GM12878 (cell line): Measurements from ENCODE around the gene ADCY6. TPM values are rescaled to one million over a fixed set of nuclear protein-coding genes. Genes with fewer than 3 reads are reported as not detected.

ENCODE experiments used
- ATAC-seq: fragments of 200-7000 bp; cut with Tn5 transposase; 3 replicates; pipeline ENCODE4 v1.9.1; 2020; ENCODE audit warnings: mild to moderate bottlenecking, moderate library complexity
- BruUV-seq: library from RNA; stranded (reverse); fragments of 400-500 nt; replicated peaks from 2 replicates; lab custom pipeline; 2021; lab: Mats Ljungman, UMichigan
- CTCF ChIA-PET: fragments of 300-600 bp; sonication (Branson Sonifier 250); formaldehyde crosslinking; extraction: SDS; loops from one replicate; lab custom pipeline; 2021; ENCODE audit warnings: inconsistent platforms; lab: Yijun Ruan, JAX
- POLR2A ChIA-PET: fragments of 350-600 bp; formaldehyde crosslinking; extraction: SDS; loops from one replicate; lab custom pipeline; 2021; ENCODE audit warnings: inconsistent platforms; lab: Charles Lee
- RAD21 ChIA-PET: fragments of 300-600 bp; sonication (Branson Sonifier 250); formaldehyde crosslinking; loops from one replicate; lab custom pipeline; 2023; ENCODE audit warnings: antibody characterized with exemption; ENCODE audit not compliant: unreplicated experiment; lab: Charles Lee
- SMC1A ChIA-PET: fragments of 300-600 bp; sonication (Branson Sonifier 250); formaldehyde crosslinking; loops from one replicate; lab custom pipeline; 2023; ENCODE audit not compliant: unreplicated experiment, uncharacterized antibody; lab: Charles Lee
- DNase-seq: peaks from one replicate; pipeline ENCODE4 v3.0.0-alpha.2; 2011; ENCODE audit warnings: low read depth, low spot score
- FAIRE-seq: peaks from 3 replicates; lab custom pipeline; 2011; peaks lifted over from hg19 to GRCh38; lab: Jason Lieb, UNC
- H2AFZ ChIP-seq: 2 replicates; pipeline ENCODE4 v1.6.0; 2011; ENCODE audit warnings: low read depth, low read length, control low read depth; ENCODE audit not compliant: control insufficient read depth
- H3K27ac ChIP-seq: 2 replicates; pipeline ENCODE4 v1.5.1; 2011; ENCODE audit warnings: control low read depth; ENCODE audit not compliant: control insufficient read depth, insufficient read depth
- H3K27me3 ChIP-seq, 2 experiments: replicated peaks in 1 of 2; 2 replicates each; pipeline versions ENCODE4 v1.6.0 to v1.6.1; 2011; ENCODE audit warnings: low read length in 1 of 2; ENCODE audit not compliant: control insufficient read depth in 2 of 2, insufficient read depth in 2 of 2
- H3K36me3 ChIP-seq, 2 experiments: 2 replicates each; pipeline ENCODE4 v1.5.1; 2011; ENCODE audit warnings: low read length in 1 of 2; ENCODE audit not compliant: control insufficient read depth in 2 of 2, insufficient read depth in 2 of 2
- H3K4me1 ChIP-seq: 2 replicates; pipeline ENCODE4 v1.6.1; 2011; ENCODE audit warnings: mild to moderate bottlenecking, low read length, moderate library complexity, mixed read lengths; ENCODE audit not compliant: control insufficient read depth, insufficient read depth
- H3K4me2 ChIP-seq: 2 replicates; pipeline ENCODE4 v1.6.0; 2011; ENCODE audit warnings: control low read depth; ENCODE audit not compliant: control insufficient read depth, insufficient read depth
- H3K4me3 ChIP-seq: fragments of 200-600 bp; sonication (generic); 2 replicates; pipeline ENCODE4 v1.5.1; 2016
- H3K79me2 ChIP-seq: 2 replicates; pipeline ENCODE4 v1.6.0; 2011; ENCODE audit warnings: low read length; ENCODE audit not compliant: control insufficient read depth, insufficient read depth
- H3K9ac ChIP-seq: 2 replicates; pipeline ENCODE4 v1.8.0; 2011; ENCODE audit warnings: low read length, control low read depth, mixed read lengths; ENCODE audit not compliant: control insufficient read depth, insufficient read depth
- H3K9me3 ChIP-seq: replicated peaks from 3 replicates; pipeline ENCODE4 v1.5.1; 2011; ENCODE audit warnings: mild to moderate bottlenecking, low read length; ENCODE audit not compliant: control insufficient read depth, insufficient read depth
- H4K20me1 ChIP-seq: 2 replicates; pipeline ENCODE4 v1.6.0; 2011; ENCODE audit not compliant: control insufficient read depth, insufficient read depth
- BMI1 ChIP-seq: fragments of 450-650 bp; IDR thresholded peaks from 2 replicates; pipeline ENCODE4 v1.6.1; 2016; ENCODE audit warnings: mild to moderate bottlenecking, moderate library complexity, borderline replicate concordance
- E2F8 ChIP-seq: fragments of 450-650 bp; IDR thresholded peaks from 2 replicates; pipeline ENCODE4 v1.6.1; 2018; ENCODE audit warnings: mild to moderate bottlenecking, low read depth, moderate library complexity; ENCODE audit not compliant: partially characterized antibody
- E4F1 ChIP-seq: fragments of 450-650 bp; IDR thresholded peaks from 2 replicates; pipeline ENCODE4 v1.6.1; 2018; ENCODE audit warnings: borderline replicate concordance, mild to moderate bottlenecking; ENCODE audit not compliant: partially characterized antibody
- NFYB ChIP-seq: IDR thresholded peaks from 2 replicates; pipeline ENCODE4 v1.6.1; 2011; ENCODE audit warnings: low read depth, mild to moderate bottlenecking, low read length, improper control_type of control experiment, moderate library complexity; ENCODE audit not compliant: insufficient read depth
- NR2C1 ChIP-seq: fragments of 450-650 bp; IDR thresholded peaks from 2 replicates; pipeline ENCODE4 v1.6.1; 2017; ENCODE audit warnings: antibody characterized with exemption, mild to moderate bottlenecking, moderate library complexity
- POLR2A ChIP-seq: IDR thresholded peaks from 2 replicates; pipeline ENCODE4 v1.6.1; 2011; ENCODE audit warnings: low read depth, mild to moderate bottlenecking, low read length
- POLR2AphosphoS5 ChIP-seq: IDR thresholded peaks from 2 replicates; pipeline ENCODE4 v1.6.1; 2011; ENCODE audit warnings: mild to moderate bottlenecking, low read length, inconsistent platforms
- TAF1 ChIP-seq: IDR thresholded peaks from 2 replicates; pipeline ENCODE4 v1.6.1; 2011; ENCODE audit warnings: mild to moderate bottlenecking, low read depth, low read length, borderline replicate concordance
- TBL1XR1 ChIP-seq: IDR thresholded peaks from 2 replicates; pipeline ENCODE4 v1.6.1; 2012; ENCODE audit warnings: low read depth, low read length, improper control_type of control experiment
- WGBS: methylation state at CpG from one replicate; pipeline ENCODE4 v1.1.6; 2016; ENCODE audit warnings: low lambda C conversion rate; ENCODE audit not compliant: insufficient replicate concordance, insufficient coverage; ENCODE audit errors: missing lambda C conversion rate; 5-methylcytosine and 5-hydroxymethylcytosine counted together
- in situ Hi-C: fragments of 300-500 bp; cut with MboI; formaldehyde crosslinking; loops from 9 replicates; pipeline ENCODE4 v1.14.3; 2018; ENCODE audit warnings: mixed read lengths
- intact Hi-C: fragments of 100-400 bp; cut with micrococcal nuclease; formaldehyde crosslinking; loops from one replicate; pipeline ENCODE4 v1.14.2; 2022; ENCODE audit not compliant: unreplicated experiment
- polyA plus RNA-seq, 11 experiments: library from polyadenylated mRNA; depleted of rRNA in 4 of 11; unstranded in 6 of 11; stranded (reverse) in 5 of 11; fragments of >200 nt; fragmentation: Nextera tagmentation in 4 of 11; fragmentation: Illumina TruSeq in 1 of 11; extraction: Ambion mirVana in 4 of 11; extraction: Trizol in 1 of 11; gene quantifications; 1 replicate in 1 of 11; 2 replicates in 10 of 11; pipeline versions ENCODE4 v1.2.1 to v1.2.3, GENCODE V29; 2011 to 2016; ENCODE audit warnings: inconsistent platforms in 2 of 11, missing spikeins in 2 of 11, low read depth in 1 of 11
- total RNA-seq, 4 experiments: library from RNA; depleted of rRNA in 3 of 4; stranded (reverse); fragments of >200 nt in 3 of 4; fragmentation: Illumina TruSeq in 1 of 4; extraction: Trizol in 1 of 4; gene quantifications; 2 replicates each; pipeline versions ENCODE4 v1.2.1 to v1.2.3, GENCODE V29; 2013 to 2021
- TF ChIP-seq, protein P1 (sequence below): IDR thresholded peaks from 2 replicates; pipeline ENCODE4 v1.6.1; 2011; ENCODE audit warnings: low read depth, low read length, improper control_type of control experiment, borderline replicate concordance

The ADCY6 gene
- total and polyA plus RNA-seq, 10 of the 15 experiments (the other 5 are each of a cell fraction or from before 2014, with no cell fraction given), result 0.03 to 2.0 (median 0.14) TPM; not detected in 1

DNA sequence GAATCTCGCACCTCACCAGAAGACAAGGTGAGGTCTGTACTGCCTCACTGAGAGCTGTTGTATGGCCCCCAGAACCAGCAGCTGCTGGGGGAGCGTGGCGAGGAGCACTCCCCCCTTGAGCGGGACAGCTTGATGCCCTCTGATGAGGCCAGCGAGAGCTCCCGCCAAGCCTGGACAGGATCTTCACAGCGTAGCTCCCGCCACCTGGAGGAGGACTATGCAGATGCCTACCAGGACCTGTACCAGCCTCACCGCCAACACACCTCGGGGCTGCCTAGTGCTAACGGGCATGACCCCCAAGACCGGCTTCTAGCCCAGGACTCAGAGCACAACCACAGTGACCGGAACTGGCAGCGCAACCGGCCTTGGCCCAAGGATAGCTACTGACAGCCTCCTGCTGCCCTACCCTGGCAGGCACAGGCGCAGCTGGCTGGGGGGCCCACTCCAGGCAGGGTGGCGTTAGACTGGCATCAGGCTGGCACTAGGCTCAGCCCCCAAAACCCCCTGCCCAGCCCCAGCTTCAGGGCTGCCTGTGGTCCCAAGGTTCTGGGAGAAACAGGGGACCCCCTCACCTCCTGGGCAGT lies 38.7 kb upstream of the ADCY6 start:
- no peaks in the 10 kb centered on the region for H3K79me2 ChIP-seq
- intact Hi-C loops (no loop called here), in situ Hi-C loops (no loop called here)
- RAD21 ChIA-PET, result interaction anchor here (1.1 kb wide), 1 partner anchor 74 kb away, joined by 3 read pairs; no protein-coding TSS in a partner anchor
- no peaks in the 10 kb centered on the region for H4K20me1 ChIP-seq
- POLR2A ChIA-PET, result interaction anchor here (1.6 kb wide), 1 partner anchor 8 kb away, joined by 4 read pairs; no protein-coding TSS in a partner anchor
- H3K4me2 ChIP-seq, result no peak overlapping the region
- no peak for ATAC-seq
- peaks cover 23 to 31% of the 10 kb centered on the region in 2 experiments; a peak in 3 of 4 replicates for H3K36me3 ChIP-seq
- no peak for FAIRE-seq
- no peak overlapping the region for H3K4me3 ChIP-seq
- CTCF ChIA-PET, result interaction anchor here (1.0 to 1.5 kb wide), 4 partner anchors 12 to 169 kb away, joined by 3 to 4 read pairs (median 3); no protein-coding TSS in a partner anchor
- no peak overlapping the region for H3K9ac ChIP-seq
- TF ChIP-seq TAF1 (no peak), POLR2AphosphoS5 (no peak), NR2C1 (no peak), POLR2A (peak; percentile 26; the same call in 1 of the 2 replicates), TBL1XR1 (no peak)
- no peak for DNase-seq
- no peaks in the 10 kb centered on the region for H3K9me3 ChIP-seq
- WGBS, result 94% methylated on average over 17 of the region's 17 CpGs
- SMC1A ChIA-PET, result no interaction called here
- BruUV-seq, result no TSS peak
- H3K27me3 ChIP-seq, result no peaks in the 10 kb centered on the region; a peak in 1 of 4 replicates
- no peak overlapping the region for H3K27ac ChIP-seq
- H3K4me1 ChIP-seq, result no peaks in the 10 kb centered on the region; the same call in 1 of the 2 replicates
- no peak overlapping the region for H2AFZ ChIP-seq

GRCh38 chr12:48827026-48827425 lies 38.1 kb upstream of the ADCY6 start:
- H3K4me1 ChIP-seq, result no peaks in the 10 kb centered on the region; the same call in 1 of the 2 replicates
- no peaks in the 10 kb centered on the region; a peak in 1 of 4 replicates for H3K27me3 ChIP-seq
- FAIRE-seq (no peak), DNase-seq (no peak), ATAC-seq (no peak)
- CTCF ChIA-PET, result interaction anchor here (1.0 to 1.5 kb wide), 4 partner anchors 11 to 170 kb away, joined by 3 to 4 read pairs (median 3); no protein-coding TSS in a partner anchor
- H3K36me3 ChIP-seq, result peaks cover 23 to 28% of the 10 kb centered on the region in 2 experiments; a peak in 3 of 4 replicates
- no peak overlapping the region for H3K27ac ChIP-seq
- in situ Hi-C loops (no loop called here), intact Hi-C loops (no loop called here)
- H3K9me3 ChIP-seq, result no peaks in the 10 kb centered on the region
- H3K4me3 ChIP-seq, result no peak overlapping the region
- no TSS peak for BruUV-seq
- H3K79me2 ChIP-seq, result no peaks in the 10 kb centered on the region
- no peak overlapping the region for H2AFZ ChIP-seq
- H3K4me2 ChIP-seq, result no peak overlapping the region
- no peaks in the 10 kb centered on the region for H4K20me1 ChIP-seq
- RAD21 ChIA-PET, result interaction anchor here (1.1 kb wide), 1 partner anchor 74 kb away, joined by 3 read pairs; no protein-coding TSS in a partner anchor
- H3K9ac ChIP-seq, result no peak overlapping the region
- POLR2A ChIA-PET, result no interaction called here
- WGBS, result 94% methylated on average over 8 of the region's 8 CpGs
- SMC1A ChIA-PET, result no interaction called here
- TF ChIP-seq BMI1 (no peak), NFYB (no peak), E2F8 (no peak), E4F1 (no peak)
- TF ChIP-seq, protein P1, sequence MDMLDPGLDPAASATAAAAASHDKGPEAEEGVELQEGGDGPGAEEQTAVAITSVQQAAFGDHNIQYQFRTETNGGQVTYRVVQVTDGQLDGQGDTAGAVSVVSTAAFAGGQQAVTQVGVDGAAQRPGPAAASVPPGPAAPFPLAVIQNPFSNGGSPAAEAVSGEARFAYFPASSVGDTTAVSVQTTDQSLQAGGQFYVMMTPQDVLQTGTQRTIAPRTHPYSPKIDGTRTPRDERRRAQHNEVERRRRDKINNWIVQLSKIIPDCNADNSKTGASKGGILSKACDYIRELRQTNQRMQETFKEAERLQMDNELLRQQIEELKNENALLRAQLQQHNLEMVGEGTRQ, result no peak
